Neutrophil (primary cell): Measurements from ENCODE around the gene ATPAF2.

Experiments
- H3K27ac ChIP-seq: fragments of 200-600 bp; sonication (generic); 2 replicates; pipeline ENCODE4 v1.5.1; 2016; ENCODE audit warnings: mild to moderate bottlenecking, moderate library complexity
- H3K27me3 ChIP-seq: fragments of 200-600 bp; sonication (generic); 2 replicates; pipeline ENCODE4 v1.6.0; 2016; ENCODE audit warnings: mild to moderate bottlenecking
- H3K36me3 ChIP-seq: fragments of 200-600 bp; sonication (generic); 2 replicates; pipeline ENCODE4 v1.5.1; 2017
- H3K4me1 ChIP-seq, 2 experiments: fragments of 200-600 bp in 1 of 2; sonication (generic) in 1 of 2; 1 replicate in 1 of 2; 2 replicates in 1 of 2; pipeline versions ENCODE4 v1.5.1 to v1.6.1; 2013 to 2016; ENCODE audit warnings: low read depth in 1 of 2, low read length in 1 of 2, mild to moderate bottlenecking in 1 of 2, moderate library complexity in 1 of 2; ENCODE audit not compliant: control insufficient read depth in 1 of 2, insufficient read depth in 1 of 2
- H3K4me3 ChIP-seq, 2 experiments: fragments of 200-600 bp in 1 of 2; sonication (generic) in 1 of 2; 1 replicate in 1 of 2; 2 replicates in 1 of 2; pipeline ENCODE4 v1.5.1; 2013 to 2016; ENCODE audit warnings: low read depth in 1 of 2, low read length in 1 of 2, mild to moderate bottlenecking in 1 of 2, moderate library complexity in 1 of 2
- H3K9me3 ChIP-seq: fragments of 200-600 bp; sonication (generic); 2 replicates; pipeline ENCODE4 v1.5.1; 2016
- CTCF ChIP-seq: fragments of 200-600 bp; sonication (generic); IDR thresholded peaks from 2 replicates; pipeline ENCODE4 v1.5.1; 2016; ENCODE audit warnings: antibody characterized with exemption

Gene ATPAF2

GRCh38 chr17:18025945-18026776, 12.8 kb downstream of the ATPAF2 start:
- peaks cover 41% of the 10 kb centered on the region for H3K36me3 ChIP-seq

DNA sequence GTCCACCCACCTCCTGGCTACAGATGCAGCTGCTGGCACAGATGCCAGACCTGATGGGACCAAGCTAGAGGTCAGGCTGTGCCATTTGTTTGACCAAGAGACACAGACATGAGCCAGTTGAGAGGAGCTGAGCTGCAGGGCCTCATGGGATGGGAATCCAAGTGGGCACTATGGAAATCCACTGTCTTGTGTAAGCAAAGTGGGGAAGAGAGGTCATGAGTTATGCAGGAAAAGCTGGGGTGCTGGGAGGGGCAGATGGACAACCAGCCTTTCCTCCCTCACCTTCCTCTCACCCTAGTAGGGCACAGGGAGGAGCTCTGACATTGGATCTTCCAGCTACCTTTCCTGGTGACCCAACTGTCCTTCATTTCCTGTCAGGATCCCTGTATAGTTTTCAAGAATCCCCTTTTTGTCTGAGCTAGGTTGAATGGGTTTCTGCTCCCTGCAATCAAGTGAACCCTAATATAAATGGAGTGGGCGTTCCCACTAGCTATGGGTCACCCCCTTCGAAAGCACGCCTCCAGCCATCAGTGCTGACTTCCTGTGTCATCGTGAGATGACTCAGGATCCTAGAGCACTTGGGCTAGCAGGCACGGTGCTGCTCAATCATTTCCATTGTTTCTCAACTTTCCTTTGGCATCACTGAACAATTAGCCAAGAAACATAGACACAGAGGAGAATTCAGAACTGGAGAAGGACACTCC, 13.6 kb downstream of the ATPAF2 start:
- Histone ChIP-seq H3K4me3 (no peak overlapping the region), H3K27ac (peak overlapping the region; percentile 33), H3K4me1 (peaks cover 8 to 15% of the 10 kb centered on the region in 2 experiments), H3K9me3 (no peaks in the 10 kb centered on the region), H3K27me3 (no peaks in the 10 kb centered on the region), H3K36me3 (peaks cover 49% of the 10 kb centered on the region)
- no peak for TF ChIP-seq CTCF

More at GRCh38 chr17:18025945-18026776, 12.8 kb downstream of the ATPAF2 start:
- TF ChIP-seq CTCF: no peak
- Histone ChIP-seq H3K27me3 (no peaks in the 10 kb centered on the region), H3K4me3 (no peak overlapping the region), H3K27ac (peak overlapping the region; percentile 33), H3K9me3 (no peaks in the 10 kb centered on the region), H3K4me1 (peaks cover 8 to 15% of the 10 kb centered on the region in 2 experiments)

DNA sequence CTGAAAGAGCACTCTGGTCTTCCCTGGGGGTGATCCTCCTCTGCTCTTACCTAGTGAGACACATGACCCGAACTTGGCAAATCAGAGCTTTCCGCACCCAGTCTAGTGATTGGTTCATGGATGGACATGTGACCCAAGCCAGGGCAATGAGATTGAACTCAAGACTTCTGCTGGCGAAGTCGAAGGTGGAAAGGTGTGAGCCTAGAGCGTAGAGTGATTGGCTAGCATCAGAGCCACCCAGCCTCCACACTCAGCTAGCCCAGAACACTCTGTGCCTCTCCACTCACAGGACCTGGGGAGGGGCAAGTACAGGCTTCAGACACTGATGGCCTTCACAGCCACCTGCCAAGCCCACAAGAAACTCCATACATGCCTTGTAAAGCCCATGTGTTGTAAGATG, 17.6 kb downstream of the ATPAF2 start:
- Histone ChIP-seq H3K27me3 (no peaks in the 10 kb centered on the region), H3K36me3 (peaks cover 69% of the 10 kb centered on the region), H3K4me1 (peaks cover 8 to 15% of the 10 kb centered on the region in 2 experiments), H3K9me3 (no peaks in the 10 kb centered on the region), H3K27ac (no peak overlapping the region), H3K4me3 (no peak overlapping the region)
- no peak for TF ChIP-seq CTCF

DNA sequence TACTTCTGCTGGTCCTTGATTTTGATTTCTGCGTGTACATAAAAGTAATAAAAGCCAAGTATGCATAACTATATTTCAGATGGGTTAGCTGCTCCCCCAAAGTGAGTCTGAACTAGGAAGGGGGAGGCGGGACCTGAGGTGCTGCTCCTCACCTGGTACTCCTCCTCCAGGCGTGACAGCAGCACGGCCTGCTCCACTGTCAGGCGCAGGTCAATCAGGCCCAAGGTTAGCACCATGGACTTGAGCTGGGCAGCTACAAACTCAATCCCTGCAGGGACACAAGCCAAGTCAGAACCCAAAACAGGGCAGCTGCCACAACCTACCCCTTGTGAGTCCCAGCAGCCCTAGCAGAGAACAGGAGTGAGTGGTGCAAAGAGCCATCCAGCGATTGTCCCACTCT, 18.0 kb downstream of the ATPAF2 start:
- Histone ChIP-seq H3K4me1 (peaks cover 7 to 11% of the 10 kb centered on the region in 2 experiments), H3K4me3 (no peak overlapping the region), H3K36me3 (peaks cover 70% of the 10 kb centered on the region), H3K9me3 (no peaks in the 10 kb centered on the region), H3K27ac (no peak overlapping the region), H3K27me3 (no peaks in the 10 kb centered on the region)
- TF ChIP-seq CTCF: no peak

- Histone ChIP-seq H3K27ac (no peak overlapping the region), H3K4me3 (no peak overlapping the region), H3K36me3 (peaks cover 78% of the 10 kb centered on the region), H3K4me1 (no peaks in the 10 kb centered on the region), H3K9me3 (no peaks in the 10 kb centered on the region), H3K27me3 (no peaks in the 10 kb centered on the region)
- TF ChIP-seq CTCF: no peak
Measured at GRCh38 chr17:18019838-18020154, 19.2 kb downstream of the ATPAF2 start.
